Natural killer cell treated with Interleukin-12 subunit alpha and Interleukin-12 subunit beta and Interleukin-15 and Interleukin-18, amount 100 ng/mL, for 72 hours (primary cell): Measurements from ENCODE around the gene ZNF474. TPM values are rescaled to one million over a fixed set of nuclear protein-coding genes. Genes with fewer than 3 reads are reported as not detected.

Experiments
- ATAC-seq, 2 donors: fragments of 150-1000 bp; cut with Tn5 transposase in 1 of 2; sonication (Bioruptor Pico), chemical (Tn5 transposase) in 1 of 2; 2 replicates each; pipeline ENCODE4 v1.10.0; 2021
- DNase-seq: peaks from one replicate; pipeline ENCODE4 v3.0.0; 2022; ENCODE audit warnings: low spot score
- H3K27ac Mint-ChIP-seq, 2 donors: 1 replicate in 1 of 2; 2 replicates in 1 of 2; pipeline ENCODE4 v1.8.0; 2022; ENCODE audit warnings: mixed read lengths in 2 of 2, mild to moderate bottlenecking in 1 of 2, moderate library complexity in 1 of 2
- H3K27me3 Mint-ChIP-seq, 2 donors: 1 replicate in 1 of 2; 2 replicates in 1 of 2; pipeline ENCODE4 v1.8.0; 2022; ENCODE audit warnings: mixed read lengths in 2 of 2
- H3K36me3 Mint-ChIP-seq: one replicate; pipeline ENCODE4 v1.8.0; 2022; ENCODE audit warnings: mixed read lengths
- H3K4me1 Mint-ChIP-seq, 2 donors: 1 replicate in 1 of 2; 2 replicates in 1 of 2; pipeline ENCODE4 v1.8.0; 2022; ENCODE audit warnings: low read depth in 2 of 2, mixed read lengths in 2 of 2, mild to moderate bottlenecking in 1 of 2
- H3K4me3 Mint-ChIP-seq: one replicate; pipeline ENCODE4 v1.8.0; 2022; ENCODE audit warnings: mixed read lengths
- H3K9me3 Mint-ChIP-seq: 2 replicates; pipeline ENCODE4 v1.8.0; 2022; ENCODE audit warnings: mixed read lengths
- total RNA-seq, 2 donors: library from RNA; stranded (reverse); gene quantifications; one replicate each; pipeline ENCODE4 v1.2.3, GENCODE V29; 2022

ZNF474 gene
- total RNA-seq, 2 donors from 2014 or later = not detected

GRCh38 chr5:122187426-122187825 is 58.1 kb downstream of the ZNF474 start:
- H3K4me1 Mint-ChIP-seq = no peaks in the 10 kb centered on the region

GRCh38 chr5:122190156-122190555 is 60.8 kb downstream of the ZNF474 start:
- DNase-seq = no peak
- Mint-ChIP-seq H3K27me3 (no peaks in the 10 kb centered on the region), H3K27ac (no peak overlapping the region), H3K4me1 (no peaks in the 10 kb centered on the region), H3K9me3 (peaks cover 2% of the 10 kb centered on the region), H3K36me3 (no peaks in the 10 kb centered on the region), H3K4me3 (no peak overlapping the region)
- ATAC-seq = no peak

More at GRCh38 chr5:122187426-122187825, 58.1 kb downstream of the ZNF474 start:
- DNase-seq (no peak), ATAC-seq (no peak)
- H3K27me3 Mint-ChIP-seq = no peaks in the 10 kb centered on the region
- no peak overlapping the region for H3K4me3 Mint-ChIP-seq
- H3K9me3 Mint-ChIP-seq = peaks cover 2% of the 10 kb centered on the region
- no peak overlapping the region for H3K27ac Mint-ChIP-seq
- H3K36me3 Mint-ChIP-seq = no peaks in the 10 kb centered on the region

- no peak overlapping the region for H3K4me3 Mint-ChIP-seq
- H3K27ac Mint-ChIP-seq = no peak overlapping the region
- no peaks in the 10 kb centered on the region for H3K4me1 Mint-ChIP-seq
- ATAC-seq (no peak), DNase-seq (no peak)
- no peaks in the 10 kb centered on the region for H3K27me3 Mint-ChIP-seq
- H3K36me3 Mint-ChIP-seq = no peaks in the 10 kb centered on the region
- H3K9me3 Mint-ChIP-seq = no peaks in the 10 kb centered on the region
These were observed 63.5 kb downstream of the ZNF474 start for GRCh38 chr5:122192497-122193496.

GRCh38 chr5:122195802-122196394 is 66.6 kb downstream of the ZNF474 start:
- Mint-ChIP-seq H3K4me1 (no peaks in the 10 kb centered on the region), H3K27ac (no peak overlapping the region), H3K36me3 (no peaks in the 10 kb centered on the region), H3K27me3 (no peaks in the 10 kb centered on the region), H3K9me3 (no peaks in the 10 kb centered on the region), H3K4me3 (no peak overlapping the region)
- DNase-seq (no peak), ATAC-seq (no peak)

- ATAC-seq = no peak
- no peaks in the 10 kb centered on the region for H3K9me3 Mint-ChIP-seq
- DNase-seq = no peak
- no peak overlapping the region for H3K27ac Mint-ChIP-seq
- no peaks in the 10 kb centered on the region for H3K27me3 Mint-ChIP-seq
- H3K4me1 Mint-ChIP-seq = no peaks in the 10 kb centered on the region
- H3K4me3 Mint-ChIP-seq = no peak overlapping the region
- no peaks in the 10 kb centered on the region for H3K36me3 Mint-ChIP-seq
These were observed 69.8 kb downstream of the ZNF474 start for GRCh38 chr5:122199146-122199545.

- DNase-seq = no peak
- H3K9me3 Mint-ChIP-seq = peaks cover under 1% of the 10 kb centered on the region
- H3K27ac Mint-ChIP-seq = no peak overlapping the region
- no peaks in the 10 kb centered on the region for H3K36me3 Mint-ChIP-seq
- no peak overlapping the region for H3K4me3 Mint-ChIP-seq
- no peaks in the 10 kb centered on the region for H3K4me1 Mint-ChIP-seq
- ATAC-seq = no peak
- no peaks in the 10 kb centered on the region for H3K27me3 Mint-ChIP-seq
These were observed 71.1 kb downstream of the ZNF474 start for GRCh38 chr5:122200450-122200849.

- DNase-seq = no peak
- Mint-ChIP-seq H3K27me3 (no peaks in the 10 kb centered on the region), H3K36me3 (no peaks in the 10 kb centered on the region), H3K4me3 (no peak overlapping the region), H3K27ac (no peak overlapping the region), H3K4me1 (no peaks in the 10 kb centered on the region), H3K9me3 (peaks cover 2% of the 10 kb centered on the region)
- no peak for ATAC-seq
These were observed 71.5 kb downstream of the ZNF474 start for GRCh38 chr5:122200865-122201264.

- Mint-ChIP-seq H3K36me3 (no peaks in the 10 kb centered on the region), H3K27ac (no peak overlapping the region), H3K27me3 (no peaks in the 10 kb centered on the region), H3K9me3 (peaks cover 2% of the 10 kb centered on the region), H3K4me1 (no peaks in the 10 kb centered on the region), H3K4me3 (no peak overlapping the region)
- DNase-seq = no peak
- no peak for ATAC-seq
These were observed 72.0 kb downstream of the ZNF474 start for GRCh38 chr5:122201365-122201764.

- Mint-ChIP-seq H3K4me1 (no peaks in the 10 kb centered on the region), H3K36me3 (no peaks in the 10 kb centered on the region), H3K27me3 (no peaks in the 10 kb centered on the region), H3K4me3 (no peak overlapping the region), H3K27ac (no peak overlapping the region), H3K9me3 (peaks cover 11% of the 10 kb centered on the region)
- no peak for DNase-seq
- no peak for ATAC-seq
These were observed 73.6 kb downstream of the ZNF474 start for GRCh38 chr5:122202952-122203351.

Other genes with a start within 250 kb of the ZNF474 start
- 10 to 100 TPM; 15.1 to 15.5 TPM for gene SRFBP1, start 167.6 kb upstream of the ZNF474 start, total RNA-seq
- not detected for gene LOX, start 51.3 kb upstream of the ZNF474 start, total RNA-seq
- not detected for gene SNCAIP, start 182.7 kb downstream of the ZNF474 start, total RNA-seq